ENCODE results near the gene MUC4. TPM values are rescaled to one million over a fixed set of nuclear protein-coding genes. Genes with fewer than 3 reads are reported as not detected.

The MUC4 gene
- polyA plus RNA-seq, 4 donors: under 0.01 to 5.5 (median 2.1) TPM

GRCh38 chr3:195764961-195765706 is 46.6 kb downstream of the MUC4 start:
- Histone ChIP-seq H3K4me3 (ENCODE audit: low read depth in 1 of 3, low read length in 3 of 3) (no peak overlapping the region), H3K27me3 (ENCODE audit: control insufficient read depth in 3 of 3, insufficient read depth in 3 of 3, low read length in 3 of 3) (peaks cover 3 to 17% (median 3%) of the 10 kb centered on the region in 3 donors), H3K9me3 (ENCODE audit: control insufficient read depth in 2 of 2, insufficient read depth in 1 of 2, low read depth in 1 of 2, low read length in 1 of 2) (no peaks in the 10 kb centered on the region), H3K36me3 (ENCODE audit: control insufficient read depth in 3 of 3, insufficient read depth in 2 of 3, low read depth in 1 of 3, low read length in 3 of 3) (no peaks in the 10 kb centered on the region), H3K27ac (ENCODE audit: low read depth in 1 of 3, low read length in 2 of 3) (no peak overlapping the region), H3K4me1 (ENCODE audit: control insufficient read depth in 3 of 3, insufficient read depth in 2 of 3, low read depth in 1 of 3, low read length in 2 of 3) (no peaks in the 10 kb centered on the region)
- FAIRE-seq (no peak), DNase-seq (no peak)
- whole genome bisulfite sequencing, 3 donors: 76 to 87% (median 86%) methylated on average over 26 to 28 of the region's 28 CpGs

DNA sequence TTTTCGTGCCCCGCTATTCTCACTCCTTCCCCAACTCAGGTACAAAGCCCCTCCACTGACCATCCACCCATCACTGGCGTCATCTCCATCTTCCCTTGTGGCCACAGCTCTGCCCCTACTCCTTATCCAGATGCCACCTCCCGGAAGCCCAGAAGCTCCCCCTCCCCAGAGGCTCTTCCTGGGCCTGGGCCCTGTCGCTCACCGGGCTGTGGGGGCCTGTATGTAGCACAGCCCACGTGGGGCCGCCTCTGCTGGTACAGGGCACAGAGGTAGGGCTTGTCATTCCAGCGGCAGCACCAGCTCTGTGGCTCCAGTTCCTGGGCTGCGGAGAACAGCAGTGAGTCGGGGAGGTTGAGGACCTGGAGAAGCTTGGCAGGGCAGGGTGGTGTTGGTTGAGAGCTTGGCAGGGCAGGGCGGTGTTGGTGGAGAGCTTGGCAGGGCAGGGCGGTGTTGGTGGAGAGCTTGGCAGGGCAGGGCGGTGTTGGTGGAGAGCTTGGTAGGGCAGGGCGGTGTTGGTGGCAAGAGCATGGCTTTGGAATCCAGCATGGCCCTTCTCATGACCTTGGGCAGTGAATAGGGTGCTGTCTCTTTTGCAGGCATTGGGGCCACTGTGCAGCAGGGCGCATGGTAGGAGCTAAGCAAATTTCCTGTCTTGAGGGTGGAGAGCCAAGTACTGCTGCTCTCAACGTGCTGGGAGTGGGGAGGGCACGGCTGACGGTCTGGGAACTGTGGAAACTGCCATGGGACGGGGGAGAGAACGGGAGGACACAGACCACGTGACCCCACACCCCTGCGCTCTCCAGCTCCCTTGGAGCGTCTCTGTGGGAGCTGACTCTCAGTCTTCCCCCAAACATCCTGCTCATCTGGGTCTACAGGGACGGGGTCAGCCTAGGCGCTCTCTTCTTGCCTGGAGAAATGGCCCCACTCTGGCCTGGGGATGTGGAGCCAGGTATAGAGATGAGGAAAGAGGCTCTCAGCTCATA is 47.6 kb downstream of the MUC4 start:
- no peak for DNase-seq

DNA sequence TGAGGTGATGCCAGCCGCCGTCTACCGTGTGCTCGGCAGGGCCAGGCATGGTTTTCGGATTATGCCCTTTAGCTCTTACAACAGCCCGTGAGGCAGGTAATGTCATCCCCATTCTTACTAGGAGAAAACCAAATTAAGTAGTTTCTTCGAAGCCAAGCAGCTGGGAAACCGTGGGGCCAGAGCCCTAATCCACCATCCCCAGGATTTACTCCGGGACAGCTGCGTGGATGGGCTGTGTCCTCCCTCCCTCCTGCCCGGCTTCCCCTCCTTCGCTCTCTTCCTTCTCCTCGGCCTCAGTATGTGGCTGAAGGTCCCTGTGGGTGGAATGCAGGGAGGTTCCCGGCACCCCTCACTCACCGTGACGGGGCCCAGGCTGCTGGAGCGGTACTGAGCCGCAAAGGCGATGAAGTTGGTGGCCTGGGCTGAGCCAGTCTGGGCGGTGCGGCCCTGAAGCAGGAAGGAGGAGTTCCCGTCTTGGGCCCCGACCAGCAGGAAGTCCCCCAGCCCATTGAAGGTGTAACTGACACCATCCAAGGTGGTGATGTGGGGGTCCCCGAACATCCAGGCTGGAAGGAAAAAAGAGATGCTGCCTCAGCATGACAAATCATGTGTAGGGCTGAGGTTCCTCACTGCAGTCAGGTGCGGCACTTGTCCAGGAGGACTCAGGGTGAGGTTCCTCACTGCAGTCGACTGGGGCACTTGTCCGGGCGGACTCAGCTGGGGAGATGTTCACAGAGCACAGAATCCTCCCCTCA is 48.5 kb downstream of the MUC4 start:
- Histone ChIP-seq H3K4me1 (ENCODE audit: control insufficient read depth in 3 of 3, insufficient read depth in 2 of 3, low read depth in 1 of 3, low read length in 2 of 3) (no peaks in the 10 kb centered on the region), H3K4me3 (ENCODE audit: low read depth in 1 of 3, low read length in 3 of 3) (no peak overlapping the region), H3K27me3 (ENCODE audit: control insufficient read depth in 3 of 3, insufficient read depth in 3 of 3, low read length in 3 of 3) (peaks cover 3 to 26% (median 3%) of the 10 kb centered on the region in 3 donors), H3K27ac (ENCODE audit: low read depth in 1 of 3, low read length in 2 of 3) (no peak overlapping the region), H3K9me3 (ENCODE audit: control insufficient read depth in 2 of 2, insufficient read depth in 1 of 2, low read depth in 1 of 2, low read length in 1 of 2) (no peaks in the 10 kb centered on the region), H3K36me3 (ENCODE audit: control insufficient read depth in 3 of 3, insufficient read depth in 2 of 3, low read depth in 1 of 3, low read length in 3 of 3) (no peaks in the 10 kb centered on the region)
- FAIRE-seq (no peak), DNase-seq (no peak)
- 82 to 84% (median 84%) methylated on average over 27 to 28 of the region's 28 CpGs for WGBS, 3 donors

More for the DNA sequence above, 47.6 kb downstream of the MUC4 start:
- 79 to 85% (median 83%) methylated on average over 24 to 26 of the region's 26 CpGs for WGBS, 3 donors
- no peak overlapping the region for H3K4me3 ChIP-seq (ENCODE audit: low read depth in 1 of 3, low read length in 3 of 3)
- H3K27me3 ChIP-seq (ENCODE audit: control insufficient read depth in 3 of 3, insufficient read depth in 3 of 3, low read length in 3 of 3): peaks cover 3 to 20% (median 3%) of the 10 kb centered on the region in 3 donors
- no peaks in the 10 kb centered on the region for H3K9me3 ChIP-seq (ENCODE audit: control insufficient read depth in 2 of 2, insufficient read depth in 1 of 2, low read depth in 1 of 2, low read length in 1 of 2)
- no peaks in the 10 kb centered on the region for H3K4me1 ChIP-seq (ENCODE audit: control insufficient read depth in 3 of 3, insufficient read depth in 2 of 3, low read depth in 1 of 3, low read length in 2 of 3)
- no peak for FAIRE-seq
- H3K27ac ChIP-seq (ENCODE audit: low read depth in 1 of 3, low read length in 2 of 3): no peak overlapping the region
- no peaks in the 10 kb centered on the region for H3K36me3 ChIP-seq (ENCODE audit: control insufficient read depth in 3 of 3, insufficient read depth in 2 of 3, low read depth in 1 of 3, low read length in 3 of 3)

DNA sequence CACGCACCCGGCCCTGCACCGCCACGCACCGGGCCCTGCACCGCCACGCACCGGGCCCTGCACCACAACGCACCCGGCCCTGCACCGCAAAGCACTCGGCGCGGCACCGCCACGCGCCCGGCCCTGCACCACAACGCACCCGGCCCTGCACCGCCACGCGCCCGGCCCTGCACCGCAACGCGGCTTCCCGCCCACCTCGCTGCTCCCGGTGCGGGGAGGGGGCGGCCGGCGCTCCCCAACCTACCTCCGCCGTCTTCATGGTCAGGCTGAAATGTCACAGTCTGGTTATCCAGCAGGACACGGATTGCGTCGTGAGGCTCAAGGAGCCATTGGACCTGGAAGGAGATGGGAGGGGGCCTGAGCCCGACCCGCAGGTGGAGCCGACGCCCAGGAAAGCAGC is 49.1 kb downstream of the MUC4 start:
- WGBS, 3 donors: 86 to 92% (median 89%) methylated on average over 31 to 43 of the region's 43 CpGs
- no peaks in the 10 kb centered on the region for H3K36me3 ChIP-seq (ENCODE audit: control insufficient read depth in 3 of 3, insufficient read depth in 2 of 3, low read depth in 1 of 3, low read length in 3 of 3)
- FAIRE-seq: no peak

GRCh38 chr3:195762249-195762585 is 49.5 kb downstream of the MUC4 start:
- H3K36me3 ChIP-seq (ENCODE audit: control insufficient read depth in 3 of 3, insufficient read depth in 2 of 3, low read depth in 1 of 3, low read length in 3 of 3): no peaks in the 10 kb centered on the region
- no peaks in the 10 kb centered on the region for H3K4me1 ChIP-seq (ENCODE audit: control insufficient read depth in 3 of 3, insufficient read depth in 2 of 3, low read depth in 1 of 3, low read length in 2 of 3)
- 76 to 88% (median 84%) methylated on average over 21 to 36 of the region's 36 CpGs for WGBS, 3 donors
- no peaks in the 10 kb centered on the region for H3K9me3 ChIP-seq (ENCODE audit: control insufficient read depth in 2 of 2, insufficient read depth in 1 of 2, low read depth in 1 of 2, low read length in 1 of 2)
- DNase-seq (no peak), FAIRE-seq (no peak)
- no peak overlapping the region for H3K27ac ChIP-seq (ENCODE audit: low read depth in 1 of 3, low read length in 2 of 3)
- no peak overlapping the region for H3K4me3 ChIP-seq (ENCODE audit: low read depth in 1 of 3, low read length in 3 of 3)
- peaks cover 3 to 30% (median 3%) of the 10 kb centered on the region in 3 donors for H3K27me3 ChIP-seq (ENCODE audit: control insufficient read depth in 3 of 3, insufficient read depth in 3 of 3, low read length in 3 of 3)

More for the DNA sequence above, 49.1 kb downstream of the MUC4 start:
- Histone ChIP-seq H3K4me3 (ENCODE audit: low read depth in 1 of 3, low read length in 3 of 3) (no peak overlapping the region), H3K9me3 (ENCODE audit: control insufficient read depth in 2 of 2, insufficient read depth in 1 of 2, low read depth in 1 of 2, low read length in 1 of 2) (no peaks in the 10 kb centered on the region), H3K27me3 (ENCODE audit: control insufficient read depth in 3 of 3, insufficient read depth in 3 of 3, low read length in 3 of 3) (peaks cover 3 to 30% (median 3%) of the 10 kb centered on the region in 3 donors), H3K27ac (ENCODE audit: low read depth in 1 of 3, low read length in 2 of 3) (no peak overlapping the region), H3K4me1 (ENCODE audit: control insufficient read depth in 3 of 3, insufficient read depth in 2 of 3, low read depth in 1 of 3, low read length in 2 of 3) (no peaks in the 10 kb centered on the region)
- no peak for DNase-seq

DNA sequence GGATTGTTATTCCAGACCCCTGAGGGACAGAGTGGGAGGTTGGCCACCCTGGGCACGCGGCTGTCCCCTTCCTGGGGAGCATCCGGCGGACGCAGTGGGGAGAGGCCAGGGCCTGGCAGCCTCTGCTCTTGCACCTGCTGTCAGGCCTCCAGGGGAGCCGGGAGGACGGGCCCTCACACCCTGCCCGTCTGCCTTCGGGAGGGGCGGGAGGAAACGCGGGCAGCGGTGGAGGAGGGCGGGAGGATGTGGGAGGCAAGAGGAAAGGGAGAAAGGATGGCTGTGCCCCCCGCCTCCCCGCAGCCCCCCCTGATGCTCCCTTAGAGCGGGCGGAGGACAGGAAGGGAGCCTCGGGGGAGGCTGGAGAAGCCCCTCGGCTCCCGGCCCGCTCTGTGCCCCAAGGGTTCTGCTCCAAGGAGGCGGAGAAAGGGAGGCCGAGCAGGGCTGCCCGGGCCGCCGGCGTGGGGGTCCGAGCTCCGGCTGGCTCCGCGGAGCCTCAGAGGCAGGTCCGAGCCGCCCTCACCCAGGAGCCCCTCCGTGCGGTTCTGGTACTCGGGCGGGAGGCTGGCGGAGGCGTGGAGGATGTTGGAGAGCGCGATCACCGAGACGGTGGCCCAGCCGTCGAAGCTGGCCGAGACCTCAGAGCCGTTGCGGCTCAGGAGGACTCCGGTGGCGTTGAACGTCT is 50.0 kb downstream of the MUC4 start:
- WGBS, 3 donors: 26 to 31% (median 28%) methylated on average over 46 to 52 of the region's 52 CpGs
- H3K9me3 ChIP-seq (ENCODE audit: control insufficient read depth in 2 of 2, insufficient read depth in 1 of 2, low read depth in 1 of 2, low read length in 1 of 2): no peaks in the 10 kb centered on the region
- H3K27ac ChIP-seq (ENCODE audit: low read depth in 1 of 3, low read length in 2 of 3): no peak overlapping the region
- H3K4me3 ChIP-seq (ENCODE audit: low read depth in 1 of 3, low read length in 3 of 3): no peak overlapping the region
- no peaks in the 10 kb centered on the region for H3K36me3 ChIP-seq (ENCODE audit: control insufficient read depth in 3 of 3, insufficient read depth in 2 of 3, low read depth in 1 of 3, low read length in 3 of 3)
- DNase-seq (no peak), FAIRE-seq (no peak)
- H3K4me1 ChIP-seq (ENCODE audit: control insufficient read depth in 3 of 3, insufficient read depth in 2 of 3, low read depth in 1 of 3, low read length in 2 of 3): no peaks in the 10 kb centered on the region
- peaks cover 3 to 33% (median 3%) of the 10 kb centered on the region in 3 donors for H3K27me3 ChIP-seq (ENCODE audit: control insufficient read depth in 3 of 3, insufficient read depth in 3 of 3, low read length in 3 of 3)

- Histone ChIP-seq H3K27ac (ENCODE audit: low read depth in 1 of 3, low read length in 2 of 3) (no peak overlapping the region), H3K27me3 (ENCODE audit: control insufficient read depth in 3 of 3, insufficient read depth in 3 of 3, low read length in 3 of 3) (peaks cover 3 to 33% (median 3%) of the 10 kb centered on the region in 3 donors), H3K4me1 (ENCODE audit: control insufficient read depth in 3 of 3, insufficient read depth in 2 of 3, low read depth in 1 of 3, low read length in 2 of 3) (no peaks in the 10 kb centered on the region), H3K4me3 (ENCODE audit: low read depth in 1 of 3, low read length in 3 of 3) (no peak overlapping the region), H3K36me3 (ENCODE audit: control insufficient read depth in 3 of 3, insufficient read depth in 2 of 3, low read depth in 1 of 3, low read length in 3 of 3) (no peaks in the 10 kb centered on the region), H3K9me3 (ENCODE audit: control insufficient read depth in 2 of 2, insufficient read depth in 1 of 2, low read depth in 1 of 2, low read length in 1 of 2) (no peaks in the 10 kb centered on the region)
- no peak for FAIRE-seq
- no peak for DNase-seq
- WGBS, 3 donors: 78 to 82% (median 80%) methylated on average over 10 of the region's 10 CpGs
Measured at GRCh38 chr3:195761123-195761566, 50.6 kb downstream of the MUC4 start.

Data from small intestine (tissue), 7 donors.